ENCODE results near the gene GLT8D1. TPM values are rescaled to one million over a fixed set of nuclear protein-coding genes. Genes with fewer than 3 reads are reported as not detected.
A peak's percentile ranks its signal among the peaks of the same experiment; 100 is the strongest.

The GLT8D1 gene
- total RNA-seq, 4 donors from 2014 or later = 27.4 to 41.9 (median 35.9) TPM

DNA sequence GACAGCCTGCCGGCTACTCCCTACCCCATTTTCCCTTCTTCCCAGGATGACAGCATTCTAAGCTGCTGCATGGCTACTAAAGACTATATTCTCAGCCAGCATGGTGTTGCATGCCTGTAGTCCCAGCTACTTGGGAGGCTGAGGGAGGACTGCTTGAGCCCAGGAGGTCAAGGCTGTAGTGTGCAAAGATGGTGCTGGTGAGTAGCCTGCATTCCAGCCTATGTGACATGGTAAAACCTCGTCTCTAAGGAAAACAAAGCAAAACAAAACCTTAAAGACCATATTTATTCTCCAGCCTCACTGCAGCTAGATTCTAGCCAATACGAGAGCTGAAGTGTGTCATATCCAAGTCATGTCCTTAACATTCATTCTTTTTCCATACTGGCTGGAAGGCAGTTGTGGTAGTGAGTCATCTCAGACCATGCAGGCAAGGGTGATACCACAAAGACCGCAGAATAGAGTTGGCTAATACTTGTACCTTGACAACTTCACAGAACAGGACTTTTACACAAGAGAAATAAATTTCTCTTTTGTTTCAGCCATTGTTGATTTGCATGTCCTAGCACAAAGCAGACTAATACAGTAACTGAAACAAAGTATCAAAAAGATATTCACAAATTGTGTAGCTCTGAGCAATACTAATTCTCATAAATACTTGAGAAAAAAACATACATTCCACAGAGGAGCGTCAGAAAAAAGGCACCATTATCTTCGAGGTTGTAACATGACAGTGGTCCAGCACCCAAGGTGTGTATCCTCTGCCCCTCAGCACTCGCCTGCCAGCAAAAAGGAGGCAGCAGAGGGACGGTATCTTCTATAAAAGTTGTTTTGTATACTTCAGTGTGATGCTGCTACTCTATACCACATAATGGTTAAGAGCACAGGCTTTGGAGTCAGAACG lies 34.7 kb downstream of the GLT8D1 start:
- WGBS, 2 donors = 57 to 59% methylated on average over 9 of the region's 9 CpGs
- H3K4me3 ChIP-seq (ENCODE audit: low read depth, poor library complexity, severe bottlenecking) = no peak overlapping the region
- peak in 1 of 2 donors; percentile 27 for DNase-seq (ENCODE audit: low spot score in 2 of 2)
- intact Hi-C loops (cut with DNase I; ENCODE audit: low total_unique reads) = no loop called here
- TF ChIP-seq POLR2A (IDR thresholded peaks at IDR 0.05) = no peak
- TF ChIP-seq, protein P1, sequence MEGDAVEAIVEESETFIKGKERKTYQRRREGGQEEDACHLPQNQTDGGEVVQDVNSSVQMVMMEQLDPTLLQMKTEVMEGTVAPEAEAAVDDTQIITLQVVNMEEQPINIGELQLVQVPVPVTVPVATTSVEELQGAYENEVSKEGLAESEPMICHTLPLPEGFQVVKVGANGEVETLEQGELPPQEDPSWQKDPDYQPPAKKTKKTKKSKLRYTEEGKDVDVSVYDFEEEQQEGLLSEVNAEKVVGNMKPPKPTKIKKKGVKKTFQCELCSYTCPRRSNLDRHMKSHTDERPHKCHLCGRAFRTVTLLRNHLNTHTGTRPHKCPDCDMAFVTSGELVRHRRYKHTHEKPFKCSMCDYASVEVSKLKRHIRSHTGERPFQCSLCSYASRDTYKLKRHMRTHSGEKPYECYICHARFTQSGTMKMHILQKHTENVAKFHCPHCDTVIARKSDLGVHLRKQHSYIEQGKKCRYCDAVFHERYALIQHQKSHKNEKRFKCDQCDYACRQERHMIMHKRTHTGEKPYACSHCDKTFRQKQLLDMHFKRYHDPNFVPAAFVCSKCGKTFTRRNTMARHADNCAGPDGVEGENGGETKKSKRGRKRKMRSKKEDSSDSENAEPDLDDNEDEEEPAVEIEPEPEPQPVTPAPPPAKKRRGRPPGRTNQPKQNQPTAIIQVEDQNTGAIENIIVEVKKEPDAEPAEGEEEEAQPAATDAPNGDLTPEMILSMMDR (IDR thresholded peaks at IDR 0.05) = no peak

DNA sequence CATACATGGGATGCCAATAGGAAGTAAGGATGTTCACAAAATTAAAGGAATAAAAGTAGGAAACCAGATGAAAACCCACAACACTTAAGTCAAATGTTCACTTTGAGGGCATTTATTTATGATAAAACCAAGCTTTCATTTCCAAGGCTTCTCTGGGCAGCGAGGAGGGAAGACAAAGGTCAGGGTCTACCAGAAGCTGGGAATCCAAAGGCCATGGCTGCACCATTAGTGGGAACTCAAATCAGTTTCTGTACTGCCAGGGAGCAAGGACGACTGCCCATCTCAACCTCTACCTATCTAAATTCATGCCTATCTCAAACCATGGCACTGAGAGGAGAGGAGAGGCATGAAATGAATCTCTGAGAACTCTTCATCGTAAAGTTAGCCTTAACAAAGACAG lies 42.5 kb downstream of the GLT8D1 start:
- no peak overlapping the region for H3K4me3 ChIP-seq (ENCODE audit: low read depth, poor library complexity, severe bottlenecking)
- 93 to 96% methylated on average over 3 of the region's 3 CpGs for WGBS, 2 donors
- DNase-seq (ENCODE audit: low spot score in 2 of 2) = no peak
- no peak for TF ChIP-seq POLR2A (IDR thresholded peaks at IDR 0.05)
- TF ChIP-seq, protein P1 (IDR thresholded peaks at IDR 0.05) = no peak
- intact Hi-C loops (cut with DNase I; ENCODE audit: low total_unique reads) = no loop called here

DNA sequence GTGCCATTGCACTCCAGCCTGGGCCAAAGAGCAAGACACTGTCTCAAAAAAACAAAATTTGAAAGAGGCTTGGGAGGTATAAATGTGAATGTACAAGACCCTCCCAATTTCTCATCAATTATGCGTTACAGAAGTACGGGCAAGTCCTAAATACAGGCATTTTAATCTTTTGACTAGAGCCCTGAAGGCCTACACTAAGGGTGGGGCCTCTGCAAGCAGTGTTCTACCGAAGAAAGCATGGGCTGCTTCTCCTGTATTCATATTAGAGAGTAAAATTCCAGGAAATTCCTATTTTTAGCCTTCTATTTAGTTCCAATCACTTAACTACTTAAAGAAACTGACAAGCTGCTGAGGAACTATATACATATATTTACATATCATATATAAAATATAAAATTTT lies 45.5 kb downstream of the GLT8D1 start:
- 83 to 88% methylated on average over 3 of the region's 3 CpGs for WGBS, 2 donors
- no peak overlapping the region for H3K4me3 ChIP-seq (ENCODE audit: low read depth, poor library complexity, severe bottlenecking)
- DNase-seq (ENCODE audit: low spot score in 2 of 2) = no peak
- intact Hi-C loops (cut with DNase I; ENCODE audit: low total_unique reads) = no loop called here
- TF ChIP-seq, protein P1 (IDR thresholded peaks at IDR 0.05) = no peak
- TF ChIP-seq POLR2A (IDR thresholded peaks at IDR 0.05) = no peak

DNA sequence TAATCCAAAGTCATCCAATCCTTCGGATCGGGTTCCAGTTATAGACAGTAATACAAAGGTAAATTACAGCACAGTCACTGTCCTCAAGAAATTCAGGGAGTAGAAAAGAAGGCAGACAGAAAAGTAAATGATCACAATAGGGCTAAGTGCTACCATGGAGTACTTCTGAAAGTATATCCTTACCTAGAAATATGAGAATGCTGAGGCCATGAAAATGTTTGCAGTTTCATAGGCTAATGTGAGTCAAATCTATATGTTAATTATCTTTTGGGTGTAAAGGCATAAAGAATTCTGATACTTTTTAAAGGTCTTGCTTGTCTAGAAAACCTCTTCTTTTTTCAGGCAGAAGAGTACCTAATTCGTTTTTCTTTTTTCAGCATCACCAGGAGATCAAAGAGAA lies 49.7 kb downstream of the GLT8D1 start:
- no peak for DNase-seq (ENCODE audit: low spot score in 2 of 2)
- no peak for TF ChIP-seq POLR2A (IDR thresholded peaks at IDR 0.05)
- TF ChIP-seq, protein P1 (IDR thresholded peaks at IDR 0.05) = no peak
- H3K4me3 ChIP-seq (ENCODE audit: low read depth, poor library complexity, severe bottlenecking) = no peak overlapping the region
- WGBS, 2 donors = 94% methylated on average over 3 of the region's 3 CpGs
- intact Hi-C loops (cut with DNase I; ENCODE audit: low total_unique reads) = no loop called here

DNA sequence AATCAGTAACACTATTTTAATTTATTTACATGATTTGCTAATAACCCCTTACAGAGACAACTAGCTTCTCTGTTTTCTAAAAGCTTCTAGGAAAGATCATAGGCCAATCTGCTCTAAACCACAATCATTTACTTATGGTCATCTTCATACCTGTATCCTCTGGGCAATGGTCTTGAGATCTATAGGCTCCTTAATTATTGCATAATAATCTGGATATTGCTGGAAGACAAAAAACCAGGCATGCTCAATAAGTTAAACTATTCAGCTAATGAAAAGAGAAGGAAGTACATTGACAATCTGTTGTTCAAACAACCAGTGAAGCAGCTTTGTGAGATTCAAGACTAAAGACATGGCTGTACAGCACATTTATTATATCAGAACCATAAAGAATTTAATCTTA lies 54.0 kb downstream of the GLT8D1 start:
- no peak overlapping the region for H3K4me3 ChIP-seq (ENCODE audit: low read depth, poor library complexity, severe bottlenecking)
- no peak for DNase-seq (ENCODE audit: low spot score in 2 of 2)
- TF ChIP-seq, protein P1 (IDR thresholded peaks at IDR 0.05) = no peak
- no peak for TF ChIP-seq POLR2A (IDR thresholded peaks at IDR 0.05)
- intact Hi-C loops (cut with DNase I; ENCODE audit: low total_unique reads) = no loop called here
